GM12878 (cell line): ENCODE results near the gene LRRN1.

Experiments used
- EP300 ChIP-seq, 2 experiments: fragments of 150-350 bp in 1 of 2; IDR thresholded peaks; 2 replicates each; pipeline ENCODE4 v1.6.1; 2011 to 2012; ENCODE audit warnings: low read depth in 2 of 2, low read length in 2 of 2, borderline replicate concordance in 1 of 2, improper control_type of control experiment in 1 of 2, inconsistent platforms in 1 of 2; ENCODE audit not compliant: control insufficient read depth in 1 of 2
- HDAC2 ChIP-seq: fragments of 200-600 bp; sonication (generic); IDR thresholded peaks from 2 replicates; pipeline ENCODE4 v1.6.1; 2017
- NR2C2 ChIP-seq: IDR thresholded peaks from 2 replicates; pipeline ENCODE4 v1.6.1; 2011; ENCODE audit warnings: borderline replicate concordance, low read depth; ENCODE audit not compliant: control insufficient read depth, insufficient read length
- SIN3A ChIP-seq: IDR thresholded peaks from 2 replicates; pipeline ENCODE4 v1.6.1; 2012; ENCODE audit warnings: low read depth, low read length, improper control_type of control experiment
- SMAD1 ChIP-seq: fragments of 450-650 bp; IDR thresholded peaks from 2 replicates; pipeline ENCODE4 v1.6.1; 2018; ENCODE audit warnings: mild to moderate bottlenecking, low read depth; ENCODE audit not compliant: partially characterized antibody
- TARDBP ChIP-seq: IDR thresholded peaks from 2 replicates; pipeline ENCODE4 v1.6.1; 2016; ENCODE audit warnings: borderline replicate concordance
- YY1 ChIP-seq: IDR thresholded peaks from 2 replicates; pipeline ENCODE4 v1.6.1; 2011; ENCODE audit warnings: low read depth, mild to moderate bottlenecking, low read length
- TF ChIP-seq, protein P1 (sequence below): IDR thresholded peaks from 2 replicates; pipeline ENCODE4 v1.6.1; 2012; ENCODE audit warnings: low read depth, low read length, improper control_type of control experiment
- TF ChIP-seq, protein P2 (sequence below), 3 experiments: IDR thresholded peaks in 2 of 3; conservative IDR thresholded peaks in 1 of 3; 2 replicates each; pipeline ENCODE4 v1.5.1; 2011; ENCODE audit warnings: low read depth in 3 of 3, low read length in 3 of 3, mild to moderate bottlenecking in 3 of 3, control low read depth in 2 of 3, moderate library complexity in 2 of 3, inconsistent platforms in 1 of 3, mixed read lengths in 1 of 3; ENCODE audit not compliant: control insufficient read depth in 2 of 3, insufficient read depth in 1 of 3; ENCODE audit errors: extremely low read depth in 1 of 3
- TF ChIP-seq, protein P3 (sequence below): IDR thresholded peaks from 2 replicates; pipeline ENCODE4 v1.6.1; 2012; ENCODE audit warnings: low read depth, low read length, improper control_type of control experiment
- TF ChIP-seq, protein P4 (sequence below): fragments of 450-650 bp; IDR thresholded peaks from 2 replicates; pipeline ENCODE4 v1.6.1; 2017; ENCODE audit warnings: mild to moderate bottlenecking, moderate library complexity
- TF ChIP-seq, protein P5 (sequence below): IDR thresholded peaks from 2 replicates; pipeline ENCODE4 v1.6.1; 2012; ENCODE audit warnings: low read depth, low read length, improper control_type of control experiment
- TF ChIP-seq, protein P6 (sequence below): IDR thresholded peaks from 2 replicates; pipeline ENCODE4 v1.6.1; 2012; ENCODE audit warnings: mild to moderate bottlenecking, low read depth, low read length

DNA sequence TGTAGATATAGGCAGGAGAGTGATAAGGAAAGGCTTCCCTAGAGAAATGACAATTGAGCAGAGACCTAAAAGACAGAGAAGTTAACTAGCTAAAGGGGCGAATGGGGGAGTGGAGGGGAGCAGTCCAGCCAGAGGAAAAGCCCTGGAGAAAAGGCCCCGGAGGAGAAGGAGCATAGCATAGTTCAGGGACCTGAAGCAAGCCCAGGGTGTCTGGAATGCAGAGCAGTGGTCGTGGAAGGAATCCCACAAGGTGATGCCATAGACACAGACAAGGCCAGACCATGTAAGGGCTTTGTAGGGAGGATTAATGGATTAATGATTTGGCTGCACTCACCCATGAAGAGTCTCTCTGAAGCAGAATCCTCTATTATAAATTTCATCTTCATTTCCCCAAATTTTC, 45.8 kb upstream of the LRRN1 start:
- TF ChIP-seq YY1 (no peak), HDAC2 (no peak), SIN3A (no peak), TARDBP (no peak), NR2C2 (no peak), EP300 (IDR thresholded peaks at IDR 0.05; ENCODE audit: borderline replicate concordance in 1 of 2, control insufficient read depth in 1 of 2, low read depth in 2 of 2, low read length in 2 of 2) (no peak), SMAD1 (no peak)
- TF ChIP-seq, protein P1, sequence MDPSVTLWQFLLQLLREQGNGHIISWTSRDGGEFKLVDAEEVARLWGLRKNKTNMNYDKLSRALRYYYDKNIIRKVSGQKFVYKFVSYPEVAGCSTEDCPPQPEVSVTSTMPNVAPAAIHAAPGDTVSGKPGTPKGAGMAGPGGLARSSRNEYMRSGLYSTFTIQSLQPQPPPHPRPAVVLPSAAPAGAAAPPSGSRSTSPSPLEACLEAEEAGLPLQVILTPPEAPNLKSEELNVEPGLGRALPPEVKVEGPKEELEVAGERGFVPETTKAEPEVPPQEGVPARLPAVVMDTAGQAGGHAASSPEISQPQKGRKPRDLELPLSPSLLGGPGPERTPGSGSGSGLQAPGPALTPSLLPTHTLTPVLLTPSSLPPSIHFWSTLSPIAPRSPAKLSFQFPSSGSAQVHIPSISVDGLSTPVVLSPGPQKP, result no peak
- TF ChIP-seq, protein P2, sequence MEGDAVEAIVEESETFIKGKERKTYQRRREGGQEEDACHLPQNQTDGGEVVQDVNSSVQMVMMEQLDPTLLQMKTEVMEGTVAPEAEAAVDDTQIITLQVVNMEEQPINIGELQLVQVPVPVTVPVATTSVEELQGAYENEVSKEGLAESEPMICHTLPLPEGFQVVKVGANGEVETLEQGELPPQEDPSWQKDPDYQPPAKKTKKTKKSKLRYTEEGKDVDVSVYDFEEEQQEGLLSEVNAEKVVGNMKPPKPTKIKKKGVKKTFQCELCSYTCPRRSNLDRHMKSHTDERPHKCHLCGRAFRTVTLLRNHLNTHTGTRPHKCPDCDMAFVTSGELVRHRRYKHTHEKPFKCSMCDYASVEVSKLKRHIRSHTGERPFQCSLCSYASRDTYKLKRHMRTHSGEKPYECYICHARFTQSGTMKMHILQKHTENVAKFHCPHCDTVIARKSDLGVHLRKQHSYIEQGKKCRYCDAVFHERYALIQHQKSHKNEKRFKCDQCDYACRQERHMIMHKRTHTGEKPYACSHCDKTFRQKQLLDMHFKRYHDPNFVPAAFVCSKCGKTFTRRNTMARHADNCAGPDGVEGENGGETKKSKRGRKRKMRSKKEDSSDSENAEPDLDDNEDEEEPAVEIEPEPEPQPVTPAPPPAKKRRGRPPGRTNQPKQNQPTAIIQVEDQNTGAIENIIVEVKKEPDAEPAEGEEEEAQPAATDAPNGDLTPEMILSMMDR (IDR thresholded peaks at IDR 0.05 in 2 of 3, conservative IDR thresholded peaks at IDR 0.05 in 1 of 3; ENCODE audit: control insufficient read depth in 2 of 3, extremely low read depth in 1 of 3, insufficient read depth in 1 of 3, low read depth in 3 of 3, low read length in 3 of 3), result no peak
- TF ChIP-seq, protein P3, sequence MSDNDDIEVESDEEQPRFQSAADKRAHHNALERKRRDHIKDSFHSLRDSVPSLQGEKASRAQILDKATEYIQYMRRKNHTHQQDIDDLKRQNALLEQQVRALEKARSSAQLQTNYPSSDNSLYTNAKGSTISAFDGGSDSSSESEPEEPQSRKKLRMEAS, result no peak
- TF ChIP-seq, protein P4, sequence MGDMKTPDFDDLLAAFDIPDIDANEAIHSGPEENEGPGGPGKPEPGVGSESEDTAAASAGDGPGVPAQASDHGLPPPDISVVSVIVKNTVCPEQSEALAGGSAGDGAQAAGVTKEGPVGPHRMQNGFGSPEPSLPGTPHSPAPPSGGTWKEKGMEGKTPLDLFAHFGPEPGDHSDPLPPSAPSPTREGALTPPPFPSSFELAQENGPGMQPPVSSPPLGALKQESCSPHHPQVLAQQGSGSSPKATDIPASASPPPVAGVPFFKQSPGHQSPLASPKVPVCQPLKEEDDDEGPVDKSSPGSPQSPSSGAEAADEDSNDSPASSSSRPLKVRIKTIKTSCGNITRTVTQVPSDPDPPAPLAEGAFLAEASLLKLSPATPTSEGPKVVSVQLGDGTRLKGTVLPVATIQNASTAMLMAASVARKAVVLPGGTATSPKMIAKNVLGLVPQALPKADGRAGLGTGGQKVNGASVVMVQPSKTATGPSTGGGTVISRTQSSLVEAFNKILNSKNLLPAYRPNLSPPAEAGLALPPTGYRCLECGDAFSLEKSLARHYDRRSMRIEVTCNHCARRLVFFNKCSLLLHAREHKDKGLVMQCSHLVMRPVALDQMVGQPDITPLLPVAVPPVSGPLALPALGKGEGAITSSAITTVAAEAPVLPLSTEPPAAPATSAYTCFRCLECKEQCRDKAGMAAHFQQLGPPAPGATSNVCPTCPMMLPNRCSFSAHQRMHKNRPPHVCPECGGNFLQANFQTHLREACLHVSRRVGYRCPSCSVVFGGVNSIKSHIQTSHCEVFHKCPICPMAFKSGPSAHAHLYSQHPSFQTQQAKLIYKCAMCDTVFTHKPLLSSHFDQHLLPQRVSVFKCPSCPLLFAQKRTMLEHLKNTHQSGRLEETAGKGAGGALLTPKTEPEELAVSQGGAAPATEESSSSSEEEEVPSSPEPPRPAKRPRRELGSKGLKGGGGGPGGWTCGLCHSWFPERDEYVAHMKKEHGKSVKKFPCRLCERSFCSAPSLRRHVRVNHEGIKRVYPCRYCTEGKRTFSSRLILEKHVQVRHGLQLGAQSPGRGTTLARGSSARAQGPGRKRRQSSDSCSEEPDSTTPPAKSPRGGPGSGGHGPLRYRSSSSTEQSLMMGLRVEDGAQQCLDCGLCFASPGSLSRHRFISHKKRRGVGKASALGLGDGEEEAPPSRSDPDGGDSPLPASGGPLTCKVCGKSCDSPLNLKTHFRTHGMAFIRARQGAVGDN, result no peak
- TF ChIP-seq, protein P5, sequence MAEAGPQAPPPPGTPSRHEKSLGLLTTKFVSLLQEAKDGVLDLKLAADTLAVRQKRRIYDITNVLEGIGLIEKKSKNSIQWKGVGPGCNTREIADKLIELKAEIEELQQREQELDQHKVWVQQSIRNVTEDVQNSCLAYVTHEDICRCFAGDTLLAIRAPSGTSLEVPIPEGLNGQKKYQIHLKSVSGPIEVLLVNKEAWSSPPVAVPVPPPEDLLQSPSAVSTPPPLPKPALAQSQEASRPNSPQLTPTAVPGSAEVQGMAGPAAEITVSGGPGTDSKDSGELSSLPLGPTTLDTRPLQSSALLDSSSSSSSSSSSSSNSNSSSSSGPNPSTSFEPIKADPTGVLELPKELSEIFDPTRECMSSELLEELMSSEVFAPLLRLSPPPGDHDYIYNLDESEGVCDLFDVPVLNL, result no peak
- TF ChIP-seq, protein P6, sequence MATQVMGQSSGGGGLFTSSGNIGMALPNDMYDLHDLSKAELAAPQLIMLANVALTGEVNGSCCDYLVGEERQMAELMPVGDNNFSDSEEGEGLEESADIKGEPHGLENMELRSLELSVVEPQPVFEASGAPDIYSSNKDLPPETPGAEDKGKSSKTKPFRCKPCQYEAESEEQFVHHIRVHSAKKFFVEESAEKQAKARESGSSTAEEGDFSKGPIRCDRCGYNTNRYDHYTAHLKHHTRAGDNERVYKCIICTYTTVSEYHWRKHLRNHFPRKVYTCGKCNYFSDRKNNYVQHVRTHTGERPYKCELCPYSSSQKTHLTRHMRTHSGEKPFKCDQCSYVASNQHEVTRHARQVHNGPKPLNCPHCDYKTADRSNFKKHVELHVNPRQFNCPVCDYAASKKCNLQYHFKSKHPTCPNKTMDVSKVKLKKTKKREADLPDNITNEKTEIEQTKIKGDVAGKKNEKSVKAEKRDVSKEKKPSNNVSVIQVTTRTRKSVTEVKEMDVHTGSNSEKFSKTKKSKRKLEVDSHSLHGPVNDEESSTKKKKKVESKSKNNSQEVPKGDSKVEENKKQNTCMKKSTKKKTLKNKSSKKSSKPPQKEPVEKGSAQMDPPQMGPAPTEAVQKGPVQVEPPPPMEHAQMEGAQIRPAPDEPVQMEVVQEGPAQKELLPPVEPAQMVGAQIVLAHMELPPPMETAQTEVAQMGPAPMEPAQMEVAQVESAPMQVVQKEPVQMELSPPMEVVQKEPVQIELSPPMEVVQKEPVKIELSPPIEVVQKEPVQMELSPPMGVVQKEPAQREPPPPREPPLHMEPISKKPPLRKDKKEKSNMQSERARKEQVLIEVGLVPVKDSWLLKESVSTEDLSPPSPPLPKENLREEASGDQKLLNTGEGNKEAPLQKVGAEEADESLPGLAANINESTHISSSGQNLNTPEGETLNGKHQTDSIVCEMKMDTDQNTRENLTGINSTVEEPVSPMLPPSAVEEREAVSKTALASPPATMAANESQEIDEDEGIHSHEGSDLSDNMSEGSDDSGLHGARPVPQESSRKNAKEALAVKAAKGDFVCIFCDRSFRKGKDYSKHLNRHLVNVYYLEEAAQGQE, result no peak
